A549 (cell line): Measurements from ENCODE around the gene CDK9. TPM values are rescaled to one million over a fixed set of nuclear protein-coding genes. Genes with fewer than 3 reads are reported as not detected.

Experiments used
- ATAC-seq, 2 experiments: fragments of 200-7000 bp in 1 of 2; fragments of >200 bp in 1 of 2; cut with Nextera tagmentation in 1 of 2; cut with Tn5 transposase in 1 of 2; 3 replicates each; pipeline versions ENCODE4 v1.8.0 to v1.9.1; 2018 to 2020; ENCODE audit warnings: mild to moderate bottlenecking in 1 of 2, moderate library complexity in 1 of 2
- CTCF ChIA-PET: fragments of 300-600 bp; sonication (Branson Sonifier 250); formaldehyde crosslinking; extraction: SDS; loops from one replicate; lab custom pipeline; 2021; ENCODE audit warnings: antibody characterized with exemption, inconsistent platforms; lab: Yijun Ruan, JAX
- POLR2A ChIA-PET: fragments of 350-600 bp; formaldehyde crosslinking; extraction: SDS; loops from one replicate; lab custom pipeline; 2021; ENCODE audit warnings: antibody characterized with exemption, inconsistent platforms; lab: Yijun Ruan, JAX
- DNase-seq, 2 experiments: peaks; one replicate each; pipeline versions ENCODE4 v3.0.0 to v3.0.0-alpha.2; 2011 to 2016; ENCODE audit warnings: low read depth in 1 of 2, low spot score in 1 of 2
- FAIRE-seq: peaks from 2 replicates; lab custom pipeline; 2011; peaks lifted over from hg19 to GRCh38; lab: Jason Lieb, UNC
- H3K27ac ChIP-seq, 2 experiments: fragments of >200 bp; sonication (Bioruptor Twin); formaldehyde crosslinking; 3 replicates each; pipeline ENCODE4 v1.5.1; 2016 to 2017
- H3K4me1 ChIP-seq: fragments of >200 bp; sonication (Bioruptor Twin); formaldehyde crosslinking; 3 replicates; pipeline ENCODE4 v1.6.1; 2016
- H3K4me2 ChIP-seq: fragments of >200 bp; sonication (Bioruptor Twin); formaldehyde crosslinking; 3 replicates; pipeline ENCODE4 v1.6.1; 2016
- H3K4me3 ChIP-seq: fragments of >200 bp; sonication (Bioruptor Twin); formaldehyde crosslinking; 3 replicates; pipeline ENCODE4 v1.5.1; 2016
- H3K9me3 ChIP-seq: fragments of >200 bp; sonication (Bioruptor Twin); formaldehyde crosslinking; 3 replicates; pipeline ENCODE4 v1.6.1; 2016
- ATOH8 ChIP-seq: fragments of 250-450 bp; sonication (Bioruptor Pico); IDR thresholded peaks from 2 replicates; pipeline ENCODE4 v1.5.0; 2020; ENCODE audit warnings: low read depth, mild to moderate bottlenecking, moderate library complexity
- BCL3 ChIP-seq: fragments of >200 bp; sonication (Bioruptor Twin); formaldehyde crosslinking; IDR thresholded peaks from 3 replicates; pipeline ENCODE4 v1.6.1; 2016
- CBX8 ChIP-seq: fragments of 200-600 bp; sonication (generic); IDR thresholded peaks from 2 replicates; pipeline ENCODE4 v1.6.1; 2016
- CHD4 ChIP-seq: fragments of 200-600 bp; sonication (generic); IDR thresholded peaks from 2 replicates; pipeline ENCODE4 v1.6.1; 2016; ENCODE audit warnings: antibody characterized with exemption, mild to moderate bottlenecking, borderline replicate concordance
- ESRRA ChIP-seq: fragments of 150-350 bp; IDR thresholded peaks from 2 replicates; pipeline ENCODE4 v1.6.1; 2014; ENCODE audit warnings: mild to moderate bottlenecking, low read length, borderline replicate concordance
- FOXS1 ChIP-seq: fragments of 250-450 bp; sonication (Bioruptor Pico); IDR thresholded peaks from 2 replicates; pipeline ENCODE4 v1.5.0; 2020; ENCODE audit warnings: mild to moderate bottlenecking, moderate library complexity
- GATA3 ChIP-seq: IDR thresholded peaks from 2 replicates; pipeline ENCODE4 v1.6.1; 2012; ENCODE audit warnings: borderline replicate concordance
- HES2 ChIP-seq: fragments of >200 bp; sonication (Bioruptor Twin); formaldehyde crosslinking; IDR thresholded peaks from 2 replicates; pipeline ENCODE4 v1.6.1; 2016
- HOXA7 ChIP-seq: fragments of 250-450 bp; sonication (Bioruptor Pico); IDR thresholded peaks from 2 replicates; pipeline ENCODE4 v1.5.0; 2020; ENCODE audit warnings: mild to moderate bottlenecking, moderate library complexity
- HOXB13 ChIP-seq: fragments of 250-450 bp; sonication (Bioruptor Pico); IDR thresholded peaks from 2 replicates; pipeline ENCODE4 v1.5.0; 2020; ENCODE audit warnings: low read depth, mild to moderate bottlenecking, moderate library complexity
- JUNB ChIP-seq: fragments of >200 bp; sonication (Bioruptor Twin); formaldehyde crosslinking; IDR thresholded peaks from 2 replicates; pipeline ENCODE4 v1.6.1; 2016
- MYC ChIP-seq: IDR thresholded peaks from 2 replicates; pipeline ENCODE4 v1.6.1; 2012; ENCODE audit warnings: mild to moderate bottlenecking, inconsistent platforms, low read length, improper control_type of control experiment, borderline replicate concordance
- NFE2L2 ChIP-seq: fragments of 150-350 bp; conservative IDR thresholded peaks from 2 replicates; pipeline ENCODE4 v1.6.1; 2014; ENCODE audit warnings: low read length
- NPAS2 ChIP-seq: fragments of 250-450 bp; sonication (Bioruptor Pico); IDR thresholded peaks from 2 replicates; pipeline ENCODE4 v1.8.0; 2022; ENCODE audit warnings: mild to moderate bottlenecking, moderate library complexity, borderline replicate concordance
- PBX3 ChIP-seq: IDR thresholded peaks from 2 replicates; pipeline ENCODE4 v1.6.1; 2012
- POLR2A ChIP-seq: IDR thresholded peaks from 2 replicates; pipeline ENCODE4 v1.6.1; 2012; ENCODE audit warnings: mild to moderate bottlenecking, low read length
- RFX5 ChIP-seq: fragments of 450-650 bp; IDR thresholded peaks from 2 replicates; pipeline ENCODE4 v1.7.1; 2014; ENCODE audit warnings: antibody characterized with exemption, mild to moderate bottlenecking, moderate library complexity
- SMC3 ChIP-seq: fragments of >200 bp; sonication (Bioruptor Twin); formaldehyde crosslinking; IDR thresholded peaks from 3 replicates; pipeline ENCODE4 v1.6.1; 2018; ENCODE audit warnings: inconsistent platforms
- TFCP2L1 ChIP-seq: fragments of 250-450 bp; sonication (Bioruptor Pico); IDR thresholded peaks from 2 replicates; pipeline ENCODE4 v1.5.0; 2021; ENCODE audit warnings: mild to moderate bottlenecking
- TP53 ChIP-seq: fragments of 250-450 bp; sonication (Bioruptor Pico); IDR thresholded peaks from 2 replicates; pipeline ENCODE4 v1.5.0; 2021; ENCODE audit warnings: mild to moderate bottlenecking, moderate library complexity
- ZC3H11A ChIP-seq: fragments of 450-650 bp; IDR thresholded peaks from 2 replicates; pipeline ENCODE4 v1.6.1; 2014; ENCODE audit warnings: antibody characterized with exemption, mild to moderate bottlenecking
- ZSCAN20 ChIP-seq: fragments of 250-450 bp; sonication (Bioruptor Pico); IDR thresholded peaks from 2 replicates; pipeline ENCODE4 v1.8.0; 2022; ENCODE audit warnings: mild to moderate bottlenecking, moderate library complexity
- WGBS: methylation state at CpG from one replicate; pipeline ENCODE4 v1.1.6; 2017; ENCODE audit errors: missing lambda C conversion rate; 5-methylcytosine and 5-hydroxymethylcytosine counted together
- polyA plus RNA-seq, 4 experiments: library from polyadenylated mRNA; depleted of rRNA in 3 of 4; stranded (reverse); fragments of >200 nt; fragmentation: RNase III in 1 of 4; extraction: RNeasy Plus Mini Kit Qiagen cat#74134 plus additional on column Dnase treatment in 1 of 4; gene quantifications; 2 replicates in 3 of 4; 3 replicates in 1 of 4; pipeline ENCODE4 v1.2.3, GENCODE V29; 2011 to 2017

CDK9 gene
- polyA plus RNA-seq, 2 of the 4 experiments (the other 2 are of a cell fraction) = 43.8 to 45.7 TPM

GRCh38 chr9:127825319-127826051, 39.7 kb downstream of the CDK9 start (continued):
- TF ChIP-seq ATOH8 (no peak), PBX3 (no peak)

GRCh38 chr9:127826253-127826913, 40.5 kb downstream of the CDK9 start:
- ChIA-PET POLR2A (interaction anchor here (1.3 kb wide), 1 partner anchor 12 kb away, joined by 3 read pairs; no protein-coding TSS in a partner anchor), CTCF (interaction anchor here (0.8 to 4.5 kb wide), 11 partner anchors 9 to 95 kb away, joined by 3 to 25 read pairs (median 10); partner anchors contain the start of gene TOR2A)
- DNase-seq (no peak), ATAC-seq (no peak), FAIRE-seq (no peak)
- H3K27ac ChIP-seq = no peak overlapping the region
- no peak overlapping the region for H3K4me3 ChIP-seq
- H3K9me3 ChIP-seq = no peaks in the 10 kb centered on the region
- no peak overlapping the region; the same call in 2 of the 3 replicates for H3K4me2 ChIP-seq
- TF ChIP-seq PBX3 (no peak), ZC3H11A (no peak), HOXB13 (CRISPR knock-in tag) (no peak), ZSCAN20 (CRISPR knock-in tag) (no peak), HES2 (no peak), FOXS1 (CRISPR knock-in tag) (no peak), GATA3 (no peak), NFE2L2 (no peak), RFX5 (no peak), SMC3 (no peak), JUNB (no peak), CBX8 (no peak), NPAS2 (CRISPR knock-in tag) (no peak), BCL3 (no peak), CHD4 (no peak), POLR2A (no peak)
- H3K4me1 ChIP-seq = peaks cover 9% of the 10 kb centered on the region
- WGBS = 73% methylated on average over 6 of the region's 7 CpGs

- CTCF ChIA-PET = interaction anchor here (0.8 to 4.5 kb wide), 10 partner anchors 10 to 324 kb away, joined by 3 to 25 read pairs (median 5); partner anchors contain the start of gene TOR2A
- H3K4me1 ChIP-seq = peaks cover 9% of the 10 kb centered on the region
- POLR2A ChIA-PET = no interaction called here
- ATAC-seq (peak; percentile 68 to 79), DNase-seq (peak; percentile 62 to 87), FAIRE-seq (no peak)
- H3K9me3 ChIP-seq = no peaks in the 10 kb centered on the region
- TF ChIP-seq HOXA7 = no peak
- TF ChIP-seq TP53 = no peak
- TF ChIP-seq MYC = no peak
- peak; percentile 24; the same call in 1 of the 2 replicates for TF ChIP-seq POLR2A
- TF ChIP-seq TFCP2L1 (CRISPR knock-in tag) = no peak
- no peak for TF ChIP-seq ESRRA
- 27% methylated on average over 25 of the region's 34 CpGs for WGBS
- peak overlapping the region; percentile 66 to 77 for H3K27ac ChIP-seq
- peak overlapping the region; percentile 32 for H3K4me3 ChIP-seq
- H3K4me2 ChIP-seq = peak overlapping the region; percentile 68
These were observed 42.6 kb downstream of the CDK9 start for GRCh38 chr9:127828262-127829031.
